BLaER1 treated with 17β-estradiol and CSF1 and Interleukin-3, amounts not matched to agents 10 nM and 100 nM (cell line): ENCODE data around the gene MACROD1.

Experiments
- H3K27ac ChIP-seq, 11 experiments: shearing (Covaris generic); formaldehyde crosslinking; 2 replicates each; pipeline ENCODE4 v1.8.1; 2022
- H3K27me3 ChIP-seq, 11 experiments: shearing (Covaris generic); formaldehyde crosslinking; 2 replicates each; pipeline ENCODE4 v1.8.1; 2022
- H3K36me3 ChIP-seq, 11 experiments: shearing (Covaris generic); formaldehyde crosslinking; 2 replicates each; pipeline ENCODE4 v1.8.1; 2022
- H3K4me1 ChIP-seq, 10 experiments: shearing (Covaris generic); formaldehyde crosslinking; 2 replicates each; pipeline ENCODE4 v1.8.1; 2022
- H3K4me2 ChIP-seq, 11 experiments: shearing (Covaris generic); formaldehyde crosslinking; 2 replicates each; pipeline ENCODE4 v1.8.1; 2022
- H3K4me3 ChIP-seq, 10 experiments: shearing (Covaris generic); formaldehyde crosslinking; 2 replicates each; pipeline ENCODE4 v1.8.1; 2022
- H3K9ac ChIP-seq, 11 experiments: shearing (Covaris generic); formaldehyde crosslinking; 2 replicates each; pipeline ENCODE4 v1.8.1; 2022
- H3K9me3 ChIP-seq, 11 experiments: shearing (Covaris generic); formaldehyde crosslinking; replicated peaks in 1 of 11; 2 replicates each; pipeline ENCODE4 v1.8.1; 2022
- H4K20me1 ChIP-seq, 11 experiments: shearing (Covaris generic); formaldehyde crosslinking; 2 replicates each; pipeline ENCODE4 v1.8.1; 2022
- Cebpa-rat ChIP-seq, 11 experiments: shearing (Covaris generic); IDR thresholded peaks; 2 replicates each; pipeline ENCODE4 v1.8.1; 2022

Gene MACROD1

GRCh38 chr11:64007160-64007628 lies 158.7 kb downstream of the MACROD1 start:
- H3K36me3 ChIP-seq: peaks cover 0 to 10% (median 0%) of the 10 kb centered on the region in 11 experiments; a peak in 4 of 22 replicates
- H3K9ac ChIP-seq: peak overlapping the region in 3 of 11 experiments; percentile 15 to 50 (median 46); a peak in 5 of 22 replicates
- H3K27ac ChIP-seq: no peak overlapping the region
- H3K4me3 ChIP-seq: peak overlapping the region in 4 of 10 experiments; percentile 39 to 59 (median 50); a peak in 8 of 20 replicates
- H3K27me3 ChIP-seq: peaks cover 28 to 45% (median 41%) of the 10 kb centered on the region in 11 experiments
- peak overlapping the region; percentile 36 to 91 (median 69) for H3K4me2 ChIP-seq
- H4K20me1 ChIP-seq: peaks cover 0 to 79% (median 43%) of the 10 kb centered on the region in 11 experiments; a peak in 19 of 22 replicates
- TF ChIP-seq Cebpa-rat (IDR thresholded peaks at IDR 0.05): no peak
- peaks cover 10 to 15% (median 14%) of the 10 kb centered on the region in 11 experiments for H3K9me3 ChIP-seq
- H3K4me1 ChIP-seq: peaks cover 18 to 38% (median 34%) of the 10 kb centered on the region in 10 experiments

- H3K9me3 ChIP-seq: peaks cover 10 to 15% (median 14%) of the 10 kb centered on the region in 11 experiments
- peaks cover 0 to 80% (median 50%) of the 10 kb centered on the region in 11 experiments; a peak in 20 of 22 replicates for H4K20me1 ChIP-seq
- H3K27ac ChIP-seq: no peak overlapping the region
- H3K9ac ChIP-seq: no peak overlapping the region
- no peak overlapping the region for H3K4me3 ChIP-seq
- peaks cover 26 to 45% (median 42%) of the 10 kb centered on the region in 10 experiments for H3K4me1 ChIP-seq
- peak overlapping the region in 6 of 11 experiments; percentile 62 to 90 (median 82); a peak in 7 of 22 replicates for H3K4me2 ChIP-seq
- H3K27me3 ChIP-seq: peaks cover 31 to 52% (median 41%) of the 10 kb centered on the region in 11 experiments
- H3K36me3 ChIP-seq: peaks cover 0 to 10% (median 0%) of the 10 kb centered on the region in 11 experiments; a peak in 4 of 22 replicates
- no peak for TF ChIP-seq Cebpa-rat (IDR thresholded peaks at IDR 0.05)
Measured at GRCh38 chr11:64006398-64006797, 159.5 kb downstream of the MACROD1 start.

GRCh38 chr11:64005691-64006090 lies 160.2 kb downstream of the MACROD1 start:
- peaks cover 33 to 53% (median 49%) of the 10 kb centered on the region in 10 experiments for H3K4me1 ChIP-seq
- H3K9me3 ChIP-seq: peaks cover 6 to 8% (median 7%) of the 10 kb centered on the region in 11 experiments; a peak in 21 of 22 replicates
- peaks cover 0 to 85% (median 58%) of the 10 kb centered on the region in 11 experiments; a peak in 20 of 22 replicates for H4K20me1 ChIP-seq
- H3K27me3 ChIP-seq: peaks cover 34 to 58% (median 41%) of the 10 kb centered on the region in 11 experiments
- H3K36me3 ChIP-seq: peaks cover 0 to 4% (median 0%) of the 10 kb centered on the region in 11 experiments; a peak in 4 of 22 replicates
- H3K4me2 ChIP-seq: no peak overlapping the region
- H3K4me3 ChIP-seq: no peak overlapping the region
- H3K27ac ChIP-seq: no peak overlapping the region
- no peak for TF ChIP-seq Cebpa-rat (IDR thresholded peaks at IDR 0.05)
- no peak overlapping the region for H3K9ac ChIP-seq

- no peak overlapping the region for H3K4me3 ChIP-seq
- H4K20me1 ChIP-seq: peaks cover 7 to 95% (median 67%) of the 10 kb centered on the region in 11 experiments; a peak in 21 of 22 replicates
- TF ChIP-seq Cebpa-rat (IDR thresholded peaks at IDR 0.05): no peak
- peaks cover 34 to 66% (median 47%) of the 10 kb centered on the region in 11 experiments for H3K27me3 ChIP-seq
- H3K27ac ChIP-seq: no peak overlapping the region
- H3K36me3 ChIP-seq: no peaks in the 10 kb centered on the region
- H3K9ac ChIP-seq: no peak overlapping the region
- H3K4me1 ChIP-seq: peaks cover 41 to 63% (median 58%) of the 10 kb centered on the region in 10 experiments
- no peaks in the 10 kb centered on the region for H3K9me3 ChIP-seq
- peak overlapping the region in 5 of 11 experiments; percentile 4 to 95 (median 43); a peak in 2 of 22 replicates for H3K4me2 ChIP-seq
Measured at GRCh38 chr11:64004590-64004984, 161.3 kb downstream of the MACROD1 start.

- Histone ChIP-seq H4K20me1 (peaks cover 13 to 95% (median 73%) of the 10 kb centered on the region in 11 experiments; a peak in 21 of 22 replicates), H3K9ac (no peak overlapping the region), H3K4me2 (peak overlapping the region in 8 of 11 experiments; percentile 4 to 95 (median 36); a peak in 12 of 22 replicates), H3K27me3 (peaks cover 32 to 65% (median 45%) of the 10 kb centered on the region in 11 experiments), H3K9me3 (no peaks in the 10 kb centered on the region), H3K27ac (peak overlapping the region in 1 of 11 experiments; percentile 24; a peak in 1 of 22 replicates), H3K4me1 (peaks cover 47 to 69% (median 63%) of the 10 kb centered on the region in 10 experiments), H3K36me3 (peaks cover 0 to 2% (median 0%) of the 10 kb centered on the region in 11 experiments; a peak in 1 of 22 replicates), H3K4me3 (no peak overlapping the region)
- TF ChIP-seq Cebpa-rat (IDR thresholded peaks at IDR 0.05): no peak
Measured at GRCh38 chr11:64003807-64004589, 161.9 kb downstream of the MACROD1 start.

GRCh38 chr11:64001484-64002420 lies 164.2 kb downstream of the MACROD1 start:
- Histone ChIP-seq H3K9me3 (no peaks in the 10 kb centered on the region), H3K4me2 (peak overlapping the region; percentile 77 to 97 (median 92)), H3K27me3 (peaks cover 9 to 44% (median 24%) of the 10 kb centered on the region in 11 experiments), H3K36me3 (peaks cover 16 to 24% (median 20%) of the 10 kb centered on the region in 11 experiments), H3K9ac (peak overlapping the region in 8 of 11 experiments; percentile 1 to 56 (median 41); a peak in 12 of 22 replicates), H3K4me1 (peaks cover 55 to 79% (median 73%) of the 10 kb centered on the region in 10 experiments), H4K20me1 (peaks cover 35 to 95% (median 79%) of the 10 kb centered on the region in 11 experiments; a peak in 21 of 22 replicates), H3K4me3 (peak overlapping the region in 2 of 10 experiments; percentile 28 to 38; a peak in 2 of 20 replicates), H3K27ac (peak overlapping the region in 3 of 11 experiments; percentile 25 to 55 (median 46); a peak in 5 of 22 replicates)
- no peak for TF ChIP-seq Cebpa-rat (IDR thresholded peaks at IDR 0.05)

GRCh38 chr11:64000740-64001483 lies 165.0 kb downstream of the MACROD1 start:
- Histone ChIP-seq H3K9me3 (no peaks in the 10 kb centered on the region), H3K27me3 (peaks cover 1 to 35% (median 16%) of the 10 kb centered on the region in 11 experiments; a peak in 19 of 22 replicates), H3K4me3 (peak overlapping the region; percentile 25 to 64 (median 42); a peak in 16 of 20 replicates), H3K9ac (peak overlapping the region; percentile 6 to 63 (median 45); a peak in 11 of 22 replicates), H3K4me2 (peak overlapping the region; percentile 77 to 97 (median 92)), H3K4me1 (peaks cover 55 to 83% (median 75%) of the 10 kb centered on the region in 10 experiments), H4K20me1 (peaks cover 44 to 95% (median 86%) of the 10 kb centered on the region in 11 experiments), H3K27ac (peak overlapping the region in 2 of 11 experiments; percentile 4 to 34; a peak in 2 of 22 replicates), H3K36me3 (peaks cover 24 to 32% (median 29%) of the 10 kb centered on the region in 11 experiments)
- TF ChIP-seq Cebpa-rat (IDR thresholded peaks at IDR 0.05): no peak
